Panc1 (cell line): ENCODE results near the gene GTF2H1. TPM values are rescaled to one million over a fixed set of nuclear protein-coding genes. Genes with fewer than 3 reads are reported as not detected.

Experiments used
- ATAC-seq: fragments of 200-7000 bp; cut with Tn5 transposase; 2 replicates; pipeline ENCODE4 v1.9.1; 2020; ENCODE audit warnings: mild to moderate bottlenecking, moderate library complexity
- BruUV-seq: library from RNA; stranded (reverse); fragments of 400-500 nt; replicated peaks from 2 replicates; lab custom pipeline; 2021; lab: Mats Ljungman, UMichigan
- CTCF ChIA-PET: fragments of 300-600 bp; sonication (Branson Sonifier 250); formaldehyde crosslinking; loops from one replicate; lab custom pipeline; 2022; ENCODE audit warnings: antibody characterized with exemption; lab: Charles Lee
- POLR2A ChIA-PET: fragments of 300-600 bp; sonication (Branson Sonifier 250); formaldehyde crosslinking; loops from one replicate; lab custom pipeline; 2022; ENCODE audit warnings: antibody characterized with exemption; lab: Charles Lee
- DNase-seq: peaks from one replicate; pipeline ENCODE4 v3.0.0-alpha.2; 2010; ENCODE audit warnings: low read depth, low spot score
- H3K27ac ChIP-seq: 2 replicates; pipeline ENCODE4 v1.5.1; 2011; ENCODE audit warnings: mild to moderate bottlenecking, low read length, inconsistent platforms
- H3K27me3 ChIP-seq: fragments of 200-500 bp; sonication (Bioruptor generic); 2 replicates; pipeline ENCODE4 v1.6.0; 2014; ENCODE audit warnings: low read length, inconsistent platforms; ENCODE audit not compliant: control insufficient read depth, insufficient read depth
- H3K36me3 ChIP-seq: fragments of 200-500 bp; sonication (Bioruptor generic); 2 replicates; pipeline ENCODE4 v1.5.1; 2014; ENCODE audit warnings: inconsistent platforms, mild to moderate bottlenecking, low read length, moderate library complexity; ENCODE audit not compliant: control insufficient read depth, insufficient read depth
- H3K4me1 ChIP-seq: 2 replicates; pipeline ENCODE4 v1.5.1; 2011; ENCODE audit warnings: inconsistent platforms, mild to moderate bottlenecking, low read length, moderate library complexity; ENCODE audit not compliant: control insufficient read depth, insufficient read depth
- H3K4me3 ChIP-seq, 2 experiments: 2 replicates each; pipeline ENCODE4 v1.5.1; 2011 to 2012; ENCODE audit warnings: low read depth in 2 of 2, low read length in 2 of 2, mild to moderate bottlenecking in 2 of 2, inconsistent platforms in 1 of 2, moderate library complexity in 1 of 2
- H3K9me3 ChIP-seq: fragments of 200-500 bp; sonication (Bioruptor generic); 2 replicates; pipeline ENCODE4 v1.5.1; 2014; ENCODE audit warnings: low read depth, mild to moderate bottlenecking, inconsistent platforms, low read length, moderate library complexity; ENCODE audit not compliant: control insufficient read depth, insufficient read depth
- POLR2AphosphoS5 ChIP-seq: IDR thresholded peaks from 2 replicates; pipeline ENCODE4 v1.6.1; 2012; ENCODE audit warnings: mild to moderate bottlenecking, low read depth, low read length, moderate library complexity
- SIN3A ChIP-seq: IDR thresholded peaks from 2 replicates; pipeline ENCODE4 v1.6.1; 2012; ENCODE audit warnings: low read depth, mild to moderate bottlenecking, low read length, moderate library complexity, borderline replicate concordance; ENCODE audit not compliant: insufficient read depth
- TCF7L2 ChIP-seq: IDR thresholded peaks from 2 replicates; pipeline ENCODE4 v1.6.1; 2011; ENCODE audit warnings: mild to moderate bottlenecking, low read depth, low read length, inconsistent platforms
- in situ Hi-C: cut with HindIII; loops from 2 replicates; pipeline ENCODE4 v1.10.0; 2016; ENCODE audit warnings: low sequenced_read_pairs, low pct_unique_long_range_greater_than_20kb
- intact Hi-C: fragments of 100-400 bp; cut with micrococcal nuclease; formaldehyde crosslinking; loops from one replicate; pipeline ENCODE4 v1.10.0; 2022; ENCODE audit not compliant: unreplicated experiment
- total RNA-seq: library from RNA; stranded (reverse); gene quantifications from one replicate; pipeline ENCODE4 v1.2.1, GENCODE V29; 2021; ENCODE audit not compliant: unreplicated experiment
- TF ChIP-seq, protein P1 (sequence below), 2 experiments: IDR thresholded peaks; 2 replicates each; pipeline ENCODE4 v1.6.1; 2011 to 2012; ENCODE audit warnings: low read depth in 2 of 2, control low read depth in 1 of 2, low read length in 1 of 2, mild to moderate bottlenecking in 1 of 2, moderate library complexity in 1 of 2; ENCODE audit not compliant: insufficient read depth in 1 of 2
- TF ChIP-seq, protein P2 (sequence below): fragments of 450-650 bp; IDR thresholded peaks from 2 replicates; pipeline ENCODE4 v1.5.1; 2017; ENCODE audit warnings: mild to moderate bottlenecking

The GTF2H1 gene
- total RNA-seq, 1 experiment from 2014 or later, result 60.6 TPM

DNA sequence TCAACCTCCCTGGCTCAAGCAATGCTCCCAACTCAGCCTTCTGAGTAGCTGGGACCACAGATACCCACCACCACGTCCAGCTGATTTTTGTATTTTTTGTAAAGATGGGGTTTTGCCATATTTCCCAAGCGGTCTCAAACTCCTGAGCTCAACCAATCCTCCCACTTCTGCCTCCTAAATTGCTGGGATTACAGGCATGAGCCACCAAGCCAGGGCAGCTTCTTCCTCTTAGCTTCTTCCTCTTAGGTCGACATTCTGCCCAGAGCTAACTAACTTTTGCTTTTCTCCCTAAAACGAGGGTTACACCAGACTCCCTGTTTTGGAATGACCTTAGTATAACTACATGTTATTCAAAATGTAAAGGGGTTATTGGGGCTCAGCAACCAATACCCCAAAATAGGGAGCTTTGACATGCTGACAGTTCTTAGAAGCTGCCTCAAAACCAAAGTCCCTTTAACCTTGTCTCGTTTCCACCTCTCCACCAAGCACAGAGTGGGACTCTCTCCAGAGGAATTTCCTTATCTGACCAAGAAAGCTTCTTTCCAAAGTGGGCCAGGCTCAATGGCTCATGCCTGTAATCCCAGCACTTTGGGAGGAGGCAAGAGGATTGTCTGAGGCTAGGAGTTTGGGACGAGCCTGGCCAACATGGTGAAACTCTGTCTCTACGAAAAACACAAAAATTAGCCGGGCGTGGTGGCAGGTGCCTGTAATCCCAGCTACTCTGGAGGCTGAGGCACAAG, 7.4 kb upstream of the GTF2H1 start:
- H3K9me3 ChIP-seq, result no peaks in the 10 kb centered on the region
- intact Hi-C loops, result no loop called here
- in situ Hi-C loops, result no loop called here
- no TSS peak for BruUV-seq
- ATAC-seq (no peak), DNase-seq (no peak)
- ChIA-PET CTCF (interaction anchor here (0.6 kb wide), 1 partner anchor 200 kb away, joined by 4 read pairs; no protein-coding TSS in a partner anchor), POLR2A (interaction anchor here (0.5 kb wide), 1 partner anchor 222 kb away, joined by 5 read pairs; no protein-coding TSS in a partner anchor)
- TF ChIP-seq POLR2AphosphoS5 (no peak), SIN3A (no peak), TCF7L2 (no peak)
- TF ChIP-seq, protein P1, sequence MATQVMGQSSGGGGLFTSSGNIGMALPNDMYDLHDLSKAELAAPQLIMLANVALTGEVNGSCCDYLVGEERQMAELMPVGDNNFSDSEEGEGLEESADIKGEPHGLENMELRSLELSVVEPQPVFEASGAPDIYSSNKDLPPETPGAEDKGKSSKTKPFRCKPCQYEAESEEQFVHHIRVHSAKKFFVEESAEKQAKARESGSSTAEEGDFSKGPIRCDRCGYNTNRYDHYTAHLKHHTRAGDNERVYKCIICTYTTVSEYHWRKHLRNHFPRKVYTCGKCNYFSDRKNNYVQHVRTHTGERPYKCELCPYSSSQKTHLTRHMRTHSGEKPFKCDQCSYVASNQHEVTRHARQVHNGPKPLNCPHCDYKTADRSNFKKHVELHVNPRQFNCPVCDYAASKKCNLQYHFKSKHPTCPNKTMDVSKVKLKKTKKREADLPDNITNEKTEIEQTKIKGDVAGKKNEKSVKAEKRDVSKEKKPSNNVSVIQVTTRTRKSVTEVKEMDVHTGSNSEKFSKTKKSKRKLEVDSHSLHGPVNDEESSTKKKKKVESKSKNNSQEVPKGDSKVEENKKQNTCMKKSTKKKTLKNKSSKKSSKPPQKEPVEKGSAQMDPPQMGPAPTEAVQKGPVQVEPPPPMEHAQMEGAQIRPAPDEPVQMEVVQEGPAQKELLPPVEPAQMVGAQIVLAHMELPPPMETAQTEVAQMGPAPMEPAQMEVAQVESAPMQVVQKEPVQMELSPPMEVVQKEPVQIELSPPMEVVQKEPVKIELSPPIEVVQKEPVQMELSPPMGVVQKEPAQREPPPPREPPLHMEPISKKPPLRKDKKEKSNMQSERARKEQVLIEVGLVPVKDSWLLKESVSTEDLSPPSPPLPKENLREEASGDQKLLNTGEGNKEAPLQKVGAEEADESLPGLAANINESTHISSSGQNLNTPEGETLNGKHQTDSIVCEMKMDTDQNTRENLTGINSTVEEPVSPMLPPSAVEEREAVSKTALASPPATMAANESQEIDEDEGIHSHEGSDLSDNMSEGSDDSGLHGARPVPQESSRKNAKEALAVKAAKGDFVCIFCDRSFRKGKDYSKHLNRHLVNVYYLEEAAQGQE (IDR thresholded peaks at IDR 0.05; ENCODE audit: insufficient read depth in 1 of 2, low read depth in 2 of 2, low read length in 1 of 2), result no peak
- TF ChIP-seq, protein P2, sequence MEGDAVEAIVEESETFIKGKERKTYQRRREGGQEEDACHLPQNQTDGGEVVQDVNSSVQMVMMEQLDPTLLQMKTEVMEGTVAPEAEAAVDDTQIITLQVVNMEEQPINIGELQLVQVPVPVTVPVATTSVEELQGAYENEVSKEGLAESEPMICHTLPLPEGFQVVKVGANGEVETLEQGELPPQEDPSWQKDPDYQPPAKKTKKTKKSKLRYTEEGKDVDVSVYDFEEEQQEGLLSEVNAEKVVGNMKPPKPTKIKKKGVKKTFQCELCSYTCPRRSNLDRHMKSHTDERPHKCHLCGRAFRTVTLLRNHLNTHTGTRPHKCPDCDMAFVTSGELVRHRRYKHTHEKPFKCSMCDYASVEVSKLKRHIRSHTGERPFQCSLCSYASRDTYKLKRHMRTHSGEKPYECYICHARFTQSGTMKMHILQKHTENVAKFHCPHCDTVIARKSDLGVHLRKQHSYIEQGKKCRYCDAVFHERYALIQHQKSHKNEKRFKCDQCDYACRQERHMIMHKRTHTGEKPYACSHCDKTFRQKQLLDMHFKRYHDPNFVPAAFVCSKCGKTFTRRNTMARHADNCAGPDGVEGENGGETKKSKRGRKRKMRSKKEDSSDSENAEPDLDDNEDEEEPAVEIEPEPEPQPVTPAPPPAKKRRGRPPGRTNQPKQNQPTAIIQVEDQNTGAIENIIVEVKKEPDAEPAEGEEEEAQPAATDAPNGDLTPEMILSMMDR, result no peak
- no peaks in the 10 kb centered on the region for H3K27me3 ChIP-seq
- H3K36me3 ChIP-seq, result peaks cover 6% of the 10 kb centered on the region; the same call in 1 of the 2 replicates
- H3K4me1 ChIP-seq, result peaks cover 6% of the 10 kb centered on the region; the same call in 1 of the 2 replicates
- H3K27ac ChIP-seq, result no peak overlapping the region
- H3K4me3 ChIP-seq, result no peak overlapping the region

DNA sequence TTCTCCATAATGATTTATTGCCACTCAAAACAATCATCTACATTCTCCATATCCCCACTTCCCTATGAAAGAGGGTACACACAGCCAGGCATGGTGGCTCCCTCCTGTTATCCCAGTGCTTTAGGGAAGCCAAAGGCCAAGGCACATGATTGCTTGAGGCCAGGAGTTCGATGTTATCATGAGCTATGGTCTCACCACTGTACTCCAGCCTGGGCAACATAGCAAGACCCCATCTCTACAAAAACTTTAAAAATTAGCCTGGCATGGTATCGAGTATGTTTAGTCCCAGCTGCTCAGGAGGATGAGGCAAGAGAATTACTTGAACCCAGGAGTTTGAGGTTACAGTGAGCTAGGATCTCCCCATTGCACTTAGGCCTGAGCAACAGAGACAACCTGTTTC, 6.5 kb upstream of the GTF2H1 start:
- in situ Hi-C loops, result no loop called here
- CTCF ChIA-PET, result interaction anchor here (0.6 kb wide), 1 partner anchor 201 kb away, joined by 4 read pairs; no protein-coding TSS in a partner anchor
- H3K4me1 ChIP-seq, result peaks cover 14% of the 10 kb centered on the region; the same call in 1 of the 2 replicates
- no peak for TF ChIP-seq TCF7L2
- no peak for TF ChIP-seq POLR2AphosphoS5
- TF ChIP-seq, protein P1 (IDR thresholded peaks at IDR 0.05; ENCODE audit: insufficient read depth in 1 of 2, low read depth in 2 of 2, low read length in 1 of 2), result no peak
- TF ChIP-seq, protein P2, result no peak
- no peak for TF ChIP-seq SIN3A
- intact Hi-C loops, result no loop called here
- no peaks in the 10 kb centered on the region for H3K9me3 ChIP-seq
- H3K27me3 ChIP-seq, result no peaks in the 10 kb centered on the region
- H3K27ac ChIP-seq, result no peak overlapping the region
- no TSS peak for BruUV-seq
- H3K36me3 ChIP-seq, result peaks cover 3% of the 10 kb centered on the region; the same call in 1 of the 2 replicates
- H3K4me3 ChIP-seq, result no peak overlapping the region
- POLR2A ChIA-PET, result no interaction called here
- DNase-seq (no peak), ATAC-seq (no peak)
